ENCODE data around the gene XPO6. TPM values are rescaled to one million over a fixed set of nuclear protein-coding genes. Genes with fewer than 3 reads are reported as not detected.
"Not testable (repeated sequence)": the region's sequence is repeated elsewhere in the genome, so short reads cannot be mapped to it uniquely, and the experiment has no call there.

The XPO6 gene, protein sequence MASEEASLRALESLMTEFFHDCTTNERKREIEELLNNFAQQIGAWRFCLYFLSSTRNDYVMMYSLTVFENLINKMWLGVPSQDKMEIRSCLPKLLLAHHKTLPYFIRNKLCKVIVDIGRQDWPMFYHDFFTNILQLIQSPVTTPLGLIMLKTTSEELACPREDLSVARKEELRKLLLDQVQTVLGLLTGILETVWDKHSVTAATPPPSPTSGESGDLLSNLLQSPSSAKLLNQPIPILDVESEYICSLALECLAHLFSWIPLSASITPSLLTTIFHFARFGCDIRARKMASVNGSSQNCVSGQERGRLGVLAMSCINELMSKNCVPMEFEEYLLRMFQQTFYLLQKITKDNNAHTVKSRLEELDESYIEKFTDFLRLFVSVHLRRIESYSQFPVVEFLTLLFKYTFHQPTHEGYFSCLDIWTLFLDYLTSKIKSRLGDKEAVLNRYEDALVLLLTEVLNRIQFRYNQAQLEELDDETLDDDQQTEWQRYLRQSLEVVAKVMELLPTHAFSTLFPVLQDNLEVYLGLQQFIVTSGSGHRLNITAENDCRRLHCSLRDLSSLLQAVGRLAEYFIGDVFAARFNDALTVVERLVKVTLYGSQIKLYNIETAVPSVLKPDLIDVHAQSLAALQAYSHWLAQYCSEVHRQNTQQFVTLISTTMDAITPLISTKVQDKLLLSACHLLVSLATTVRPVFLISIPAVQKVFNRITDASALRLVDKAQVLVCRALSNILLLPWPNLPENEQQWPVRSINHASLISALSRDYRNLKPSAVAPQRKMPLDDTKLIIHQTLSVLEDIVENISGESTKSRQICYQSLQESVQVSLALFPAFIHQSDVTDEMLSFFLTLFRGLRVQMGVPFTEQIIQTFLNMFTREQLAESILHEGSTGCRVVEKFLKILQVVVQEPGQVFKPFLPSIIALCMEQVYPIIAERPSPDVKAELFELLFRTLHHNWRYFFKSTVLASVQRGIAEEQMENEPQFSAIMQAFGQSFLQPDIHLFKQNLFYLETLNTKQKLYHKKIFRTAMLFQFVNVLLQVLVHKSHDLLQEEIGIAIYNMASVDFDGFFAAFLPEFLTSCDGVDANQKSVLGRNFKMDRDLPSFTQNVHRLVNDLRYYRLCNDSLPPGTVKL
- polyA plus RNA-seq (ENCODE audit: low read depth in 6 of 6) = 10 to 100 TPM; 34.0 to 59.1 (median 56.1) TPM

DNA sequence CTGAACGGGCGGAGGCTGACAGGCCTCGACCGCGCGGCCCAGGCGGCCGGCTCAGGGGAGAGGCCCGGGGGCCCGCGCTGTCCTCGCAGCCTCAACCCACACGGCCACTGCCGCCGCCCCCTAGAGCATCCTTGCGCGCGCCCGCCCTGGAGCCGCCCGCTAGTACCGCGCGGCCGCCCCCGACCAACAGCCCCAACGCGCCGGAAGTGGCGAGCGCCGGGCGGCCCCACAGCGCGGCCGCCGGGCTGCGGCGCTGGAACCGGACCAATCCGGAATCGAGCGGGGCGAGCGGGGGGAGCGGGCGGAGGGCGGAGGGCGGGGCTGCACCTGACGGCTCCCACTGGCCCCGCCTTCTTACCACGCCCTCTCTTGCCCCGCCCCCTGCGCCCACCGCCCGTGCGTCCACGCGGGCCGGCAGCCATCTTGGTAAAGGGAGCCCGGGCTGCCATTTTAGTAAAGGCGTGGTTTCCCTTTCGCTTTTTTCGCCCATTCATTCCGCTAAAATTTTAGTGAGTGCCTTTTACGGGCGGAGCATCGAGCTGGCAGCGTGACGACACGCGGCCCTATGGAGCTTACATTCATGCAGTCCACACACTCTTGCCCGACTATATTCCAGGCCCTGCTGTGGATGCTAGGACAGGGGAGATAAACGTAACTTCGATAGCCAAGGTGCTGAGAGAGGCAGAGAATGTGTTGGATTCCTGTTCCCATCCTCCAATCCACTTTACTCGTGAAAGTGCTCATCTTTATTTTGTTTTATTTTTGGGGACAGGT is at the start of gene XPO6:
Gene XPO6, minus strand, starts transcription at position 208 of the 774 bp plus-strand sequence. CDS start 597 bp downstream, outside the sequence.
- H3K27me3 Mint-ChIP-seq = no peaks in the 10 kb centered on the region

DNA sequence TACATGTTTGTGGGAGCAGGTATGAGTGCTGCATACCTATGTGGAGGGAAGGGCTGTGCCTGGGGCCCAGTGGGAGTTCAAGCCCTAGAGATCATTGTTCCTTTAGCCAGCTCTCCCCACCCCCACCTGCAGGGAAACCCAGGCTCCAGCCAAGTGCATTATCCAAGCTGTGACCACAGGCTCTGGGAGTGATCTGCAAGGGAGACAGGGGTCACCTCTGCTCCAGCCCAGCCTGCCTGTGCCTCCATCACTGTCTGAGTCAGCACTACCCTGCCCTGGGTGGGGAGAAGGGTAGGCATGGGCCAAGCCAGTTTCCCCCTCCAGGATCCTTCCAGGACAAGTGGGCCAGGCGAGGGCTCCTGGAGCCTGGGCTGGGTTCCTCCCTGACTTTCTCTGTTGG is 48.4 kb upstream of the XPO6 start:
- DNase-seq = no peak
- no peak for ATAC-seq (ENCODE audit: low read depth in 2 of 2)
- no peaks in the 10 kb centered on the region for H3K36me3 Mint-ChIP-seq
- peaks cover 0 to 5% (median 0%) of the 10 kb centered on the region in 7 donors for H3K9me3 Mint-ChIP-seq
- peak overlapping the region in 1 of 6 donors; percentile 67 for H3K27ac Mint-ChIP-seq
- peaks cover 27 to 69% (median 54%) of the 10 kb centered on the region in 3 donors for H3K27me3 Mint-ChIP-seq
- H3K4me1 Mint-ChIP-seq = peaks cover 0 to 5% (median 0%) of the 10 kb centered on the region in 3 donors
- no peak overlapping the region for H3K4me3 Mint-ChIP-seq

More for the DNA sequence above, at the start of gene XPO6:
- H3K4me1 Mint-ChIP-seq = peaks cover 27 to 43% (median 42%) of the 10 kb centered on the region in 3 donors
- peak within 1 kb of the TSS; percentile 71 to 90 (median 82) for H3K27ac Mint-ChIP-seq
- ATAC-seq (ENCODE audit: low read depth in 2 of 2) (peak; percentile 86 to 92), DNase-seq (peak; percentile 97)
- no peaks in the 10 kb centered on the region for H3K36me3 Mint-ChIP-seq
- peaks cover 0 to 4% (median 0%) of the 10 kb centered on the region in 7 donors for H3K9me3 Mint-ChIP-seq
- peak within 1 kb of the TSS; percentile 81 to 94 (median 88) for H3K4me3 Mint-ChIP-seq

DNA sequence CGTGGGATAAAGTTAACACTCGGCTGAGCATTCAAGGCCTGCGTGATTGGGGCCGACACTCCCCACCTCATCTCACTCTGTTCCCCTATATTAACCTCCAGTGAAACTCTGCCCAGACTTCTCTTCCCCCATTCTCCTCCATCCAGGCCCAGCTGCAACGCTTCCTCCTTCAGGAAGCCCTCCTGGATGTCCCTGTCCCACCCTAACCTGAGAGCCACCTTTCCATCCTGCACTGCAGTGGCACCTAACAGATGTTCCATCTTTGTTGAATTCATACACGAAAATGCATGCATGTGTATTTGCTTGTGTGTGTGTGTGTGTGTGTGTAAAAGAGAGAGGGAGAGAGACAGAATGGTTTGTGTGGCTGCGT is 48.0 kb upstream of the XPO6 start:
- H3K27me3 Mint-ChIP-seq = peaks cover 28 to 67% (median 52%) of the 10 kb centered on the region in 3 donors
- peaks cover 0 to 5% (median 0%) of the 10 kb centered on the region in 7 donors for H3K9me3 Mint-ChIP-seq
- peaks cover 0 to 5% (median 0%) of the 10 kb centered on the region in 3 donors for H3K4me1 Mint-ChIP-seq
- no peaks in the 10 kb centered on the region for H3K36me3 Mint-ChIP-seq
- ATAC-seq (ENCODE audit: low read depth in 2 of 2) (no peak), DNase-seq (no peak)
- no peak overlapping the region for H3K27ac Mint-ChIP-seq
- H3K4me3 Mint-ChIP-seq = no peak overlapping the region

DNA sequence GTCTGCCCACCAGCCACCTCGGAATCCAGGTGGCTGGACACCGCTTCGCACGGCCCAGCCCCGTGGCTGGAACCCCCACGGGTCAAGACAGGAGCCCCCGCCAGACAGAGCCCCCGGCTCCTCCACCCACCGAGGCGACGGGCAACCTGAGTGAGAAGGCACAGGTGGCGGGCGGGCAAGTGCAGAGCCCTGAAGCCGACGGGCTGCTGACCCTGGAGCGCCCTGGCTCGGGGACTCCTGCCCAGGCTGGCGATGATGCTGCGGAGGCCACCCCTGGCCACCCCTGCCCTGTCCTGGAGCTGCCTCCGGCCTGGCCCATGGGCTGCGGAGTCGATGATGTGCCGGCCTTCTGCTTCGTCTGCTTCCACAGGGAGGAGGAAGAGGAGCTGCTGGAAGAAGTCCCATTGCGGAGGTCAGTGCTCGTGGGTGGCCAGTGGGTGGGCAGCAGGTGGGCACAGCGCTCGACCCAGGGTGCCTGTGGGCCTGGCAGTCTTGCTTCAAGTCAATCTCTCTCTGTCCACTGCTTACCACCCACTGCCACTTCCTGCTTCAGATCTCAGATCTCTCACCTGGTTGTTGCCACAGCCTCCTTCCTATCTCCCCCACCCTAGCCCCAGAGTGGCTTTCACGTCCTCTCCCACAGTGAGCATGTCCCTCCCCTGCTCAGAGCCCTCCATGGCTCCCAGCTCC is 47.5 kb upstream of the XPO6 start:
- Mint-ChIP-seq H3K27me3 (peaks cover 28 to 62% (median 47%) of the 10 kb centered on the region in 3 donors), H3K27ac (no peak overlapping the region), H3K4me1 (peaks cover 0 to 5% (median 0%) of the 10 kb centered on the region in 3 donors), H3K4me3 (no peak overlapping the region), H3K9me3 (peaks cover 0 to 5% (median 0%) of the 10 kb centered on the region in 7 donors), H3K36me3 (no peaks in the 10 kb centered on the region)
- no peak for DNase-seq
- ATAC-seq (ENCODE audit: low read depth in 2 of 2) = no peak

DNA sequence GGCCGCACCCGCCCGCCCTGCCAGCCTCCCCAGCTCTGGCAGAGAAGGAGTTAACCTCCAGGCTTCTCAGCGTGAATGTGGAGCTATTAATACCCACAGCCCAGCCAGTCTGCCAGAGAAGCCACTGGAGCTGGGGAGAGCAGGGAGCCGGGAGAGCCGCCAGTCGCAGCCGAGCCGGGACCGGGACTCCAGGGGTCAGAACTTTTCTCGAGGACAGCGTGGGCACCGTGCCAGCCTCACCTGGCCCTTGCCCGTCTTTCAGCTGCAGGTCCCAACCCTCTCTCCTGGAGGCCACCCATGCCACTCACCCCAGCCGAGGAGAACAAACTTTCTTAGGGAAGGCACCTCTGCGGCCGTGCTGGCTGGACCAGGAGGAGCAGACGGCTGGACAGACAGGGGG is 46.8 kb upstream of the XPO6 start:
- DNase-seq (no peak), ATAC-seq (ENCODE audit: low read depth in 2 of 2) (no peak)
- Mint-ChIP-seq H3K4me3 (no peak overlapping the region), H3K27ac (no peak overlapping the region), H3K36me3 (no peaks in the 10 kb centered on the region), H3K9me3 (peaks cover 0 to 5% (median 0%) of the 10 kb centered on the region in 7 donors), H3K27me3 (peaks cover 26 to 55% (median 41%) of the 10 kb centered on the region in 3 donors), H3K4me1 (peaks cover 0 to 5% (median 0%) of the 10 kb centered on the region in 3 donors)

DNA sequence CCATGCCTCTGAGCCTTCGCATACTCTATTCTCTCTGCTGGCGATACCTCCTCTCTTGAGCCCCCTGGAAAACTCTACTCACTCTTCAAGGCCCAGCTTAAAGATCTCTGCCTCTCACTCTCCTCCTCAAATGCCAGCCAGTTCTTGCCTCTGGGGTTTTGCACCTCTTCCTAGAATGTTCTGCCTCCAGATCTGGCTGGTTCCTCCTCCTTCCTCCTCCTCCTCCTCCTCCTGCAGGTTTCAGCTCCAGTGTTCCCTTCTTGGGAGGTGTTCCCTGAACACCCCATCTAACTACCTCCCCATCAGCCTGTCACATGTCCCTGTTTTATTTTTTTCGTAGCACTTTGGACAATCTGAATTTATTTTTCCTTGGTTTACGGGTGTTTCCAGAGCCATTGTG is 45.5 kb upstream of the XPO6 start:
- no peak for DNase-seq
- H3K27ac Mint-ChIP-seq = peak overlapping the region in 2 of 6 donors; percentile 52 to 58

DNA sequence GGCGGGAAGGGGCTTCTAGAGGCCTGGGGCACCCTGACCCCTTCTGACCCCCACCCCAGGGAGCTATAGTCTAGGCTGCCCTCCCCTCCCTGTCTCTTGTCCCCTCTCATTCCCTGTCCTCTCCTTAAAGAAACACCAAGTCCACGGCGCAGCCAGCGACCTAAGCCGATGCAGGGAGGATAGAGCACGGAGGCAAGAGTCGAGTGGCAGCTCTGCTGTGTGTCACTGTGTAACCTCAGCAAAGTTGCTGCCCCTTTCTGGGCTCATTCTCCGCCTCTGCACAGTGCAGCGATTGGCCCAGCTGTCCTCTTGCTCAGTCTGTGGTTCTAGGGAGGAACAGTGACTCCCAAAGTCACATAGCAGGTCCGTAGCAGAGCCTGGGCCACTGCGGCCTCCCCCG is 44.1 kb upstream of the XPO6 start:
- Mint-ChIP-seq H3K9me3 (peaks cover 0 to 15% (median 8%) of the 10 kb centered on the region in 7 donors), H3K36me3 (no peaks in the 10 kb centered on the region), H3K4me3 (no peak overlapping the region), H3K27ac (no peak overlapping the region), H3K4me1 (peaks cover 0 to 5% (median 0%) of the 10 kb centered on the region in 3 donors), H3K27me3 (peaks cover 22 to 41% (median 38%) of the 10 kb centered on the region in 3 donors)
- DNase-seq = no peak
- ATAC-seq (ENCODE audit: low read depth in 2 of 2) = no peak

More for the DNA sequence above, 45.5 kb upstream of the XPO6 start:
- H3K36me3 Mint-ChIP-seq = no peaks in the 10 kb centered on the region
- no peak for ATAC-seq (ENCODE audit: low read depth in 2 of 2)
- H3K4me1 Mint-ChIP-seq = peaks cover 0 to 5% (median 0%) of the 10 kb centered on the region in 3 donors
- H3K4me3 Mint-ChIP-seq = no peak overlapping the region
- H3K27me3 Mint-ChIP-seq = peaks cover 20 to 50% (median 40%) of the 10 kb centered on the region in 3 donors
- H3K9me3 Mint-ChIP-seq = peaks cover 0 to 12% (median 8%) of the 10 kb centered on the region in 7 donors

DNA sequence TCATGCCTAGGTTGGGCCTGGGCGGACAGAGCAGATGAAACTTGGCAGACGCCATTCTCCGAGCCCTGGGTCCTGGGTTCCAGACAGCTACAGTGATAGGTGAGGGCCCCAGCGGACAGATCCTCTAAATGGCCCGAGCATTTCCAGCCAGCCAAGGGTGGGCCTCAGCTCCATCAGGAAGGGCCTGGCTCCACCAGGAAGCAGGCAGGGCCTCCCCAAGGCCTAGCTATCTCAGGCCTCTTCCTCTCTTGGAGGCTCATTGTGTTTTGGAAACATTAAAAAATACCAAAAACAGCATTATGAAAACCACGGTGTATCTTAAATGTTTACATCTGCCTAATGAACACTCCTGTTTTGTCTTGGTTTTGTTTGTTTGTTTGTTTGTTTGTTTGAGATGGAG is 42.4 kb upstream of the XPO6 start:
- DNase-seq (no peak), ATAC-seq (ENCODE audit: low read depth in 2 of 2) (no peak)
- Mint-ChIP-seq H3K9me3 (peaks cover 0 to 15% (median 9%) of the 10 kb centered on the region in 7 donors), H3K27me3 (peaks cover 15 to 24% (median 23%) of the 10 kb centered on the region in 3 donors), H3K4me3 (no peak overlapping the region), H3K4me1 (no peaks in the 10 kb centered on the region), H3K27ac (no peak overlapping the region), H3K36me3 (no peaks in the 10 kb centered on the region)

DNA sequence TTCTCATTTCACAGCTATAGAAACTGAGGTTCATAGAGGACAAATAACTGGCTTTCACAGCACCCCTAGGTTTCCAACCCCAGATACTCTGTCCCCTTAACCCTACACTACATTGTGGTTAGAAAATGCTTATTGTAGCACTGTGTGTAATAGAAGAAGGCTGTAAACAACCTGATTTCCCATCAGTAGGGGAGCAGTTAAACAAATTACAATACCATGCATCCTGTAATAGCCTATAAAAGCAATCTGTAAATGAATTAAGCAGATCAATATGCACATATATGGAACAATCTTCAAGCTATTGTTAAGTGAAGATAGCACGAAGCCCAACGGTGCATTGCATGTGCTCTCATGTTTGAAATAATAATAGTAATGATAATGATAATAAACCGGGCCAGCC is 39.2 kb upstream of the XPO6 start:
- ATAC-seq (ENCODE audit: low read depth in 2 of 2) (no peak), DNase-seq (no peak)
- Mint-ChIP-seq H3K9me3 (peaks cover 0 to 15% (median 8%) of the 10 kb centered on the region in 7 donors), H3K27me3 (peaks cover 8 to 10% (median 10%) of the 10 kb centered on the region in 3 donors), H3K27ac (no peak overlapping the region), H3K4me1 (no peaks in the 10 kb centered on the region), H3K36me3 (no peaks in the 10 kb centered on the region), H3K4me3 (no peak overlapping the region)

DNA sequence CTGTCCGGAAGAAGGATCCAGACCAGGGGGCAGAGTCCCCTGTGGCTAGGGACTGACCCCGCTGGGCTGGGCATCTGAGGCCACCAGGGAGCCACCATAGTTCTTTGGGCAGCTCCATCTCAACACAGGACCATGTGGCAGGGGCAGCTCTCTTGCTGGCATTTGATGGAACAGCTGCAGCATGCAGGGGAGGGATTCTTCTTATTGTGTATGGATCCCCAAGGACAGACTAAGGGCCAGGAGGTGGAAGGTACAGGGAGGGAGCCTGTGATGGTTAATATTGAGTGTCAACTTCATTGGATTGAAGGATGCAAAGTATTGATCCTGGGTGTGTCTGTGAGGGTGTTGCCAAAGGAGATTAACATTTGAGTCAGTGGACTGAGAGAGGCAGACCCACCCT is 37.7 kb upstream of the XPO6 start:
- not testable (repeated sequence) for H3K36me3 Mint-ChIP-seq; H3K27me3 Mint-ChIP-seq; H3K4me3 Mint-ChIP-seq; H3K27ac Mint-ChIP-seq; DNase-seq; H3K4me1 Mint-ChIP-seq; ATAC-seq (ENCODE audit: low read depth in 2 of 2)
- peaks cover 0 to 15% (median 8%) of the 10 kb centered on the region in 7 donors for H3K9me3 Mint-ChIP-seq

DNA sequence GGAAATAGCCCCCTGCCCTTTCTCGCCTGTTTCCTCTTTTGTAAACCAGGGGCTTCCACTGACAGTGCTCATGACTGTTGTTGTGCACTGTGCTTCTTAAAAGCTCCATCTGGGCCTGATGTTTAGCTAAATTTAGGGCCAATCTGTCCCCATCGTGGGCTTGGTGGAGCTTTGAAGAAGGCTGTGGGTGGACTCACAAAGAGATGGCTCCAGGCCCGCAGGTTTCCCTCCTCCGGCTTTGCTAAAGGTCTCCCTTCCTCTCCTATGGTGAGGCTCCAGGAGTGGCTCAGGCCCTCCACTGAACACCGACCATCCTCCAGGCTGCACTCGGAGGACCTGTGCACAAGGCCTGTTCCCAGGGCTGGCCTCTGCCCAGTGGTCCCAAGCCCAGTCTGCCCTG is 30.2 kb upstream of the XPO6 start:
- no peak for ATAC-seq (ENCODE audit: low read depth in 2 of 2)

More for the DNA sequence above, 30.2 kb upstream of the XPO6 start:
- H3K9me3 Mint-ChIP-seq = peaks cover 0 to 8% (median 4%) of the 10 kb centered on the region in 7 donors
- no peak overlapping the region for H3K27ac Mint-ChIP-seq
- H3K4me3 Mint-ChIP-seq = peak overlapping the region in 1 of 8 donors; percentile 42
- H3K36me3 Mint-ChIP-seq = no peaks in the 10 kb centered on the region
- H3K4me1 Mint-ChIP-seq = no peaks in the 10 kb centered on the region
- H3K27me3 Mint-ChIP-seq = peaks cover 0 to 1% (median 1%) of the 10 kb centered on the region in 3 donors
- DNase-seq = no peak

All from naive B cell (primary cell).